HG03095 (cell line): ENCODE results near the gene SPRING1.
"Not testable (repeated sequence)": the region's sequence is repeated elsewhere in the genome, so short reads cannot be mapped to it uniquely, and the experiment has no call there.

ENCODE experiments used
- ATAC-seq: cut with Tn5 transposase; IDR thresholded peaks from one replicate; pipeline ENCODE4 v1.9.1; 2021; ENCODE audit warnings: moderate library complexity; ENCODE audit not compliant: unreplicated experiment

Gene SPRING1

GRCh38 chr12:116737774-116738657 is at the start of gene SPRING1, which contains the start of gene RNFT2:
TSS of gene SPRING1 (minus strand) at chr12:116738069. CDS start at chr12:116737900, 169 bp downstream.
TSS of gene RNFT2 (plus strand) at chr12:116738315. CDS start at chr12:116740498, 2,183 bp downstream.
- peak; percentile 95 for ATAC-seq

- ATAC-seq = no peak
These were observed 46.4 kb upstream of the SPRING1 start for GRCh38 chr12:116784238-116784612.

GRCh38 chr12:116783525-116784237 is 45.8 kb upstream of the SPRING1 start:
- no peak for ATAC-seq

GRCh38 chr12:116780942-116781341 is 43.1 kb upstream of the SPRING1 start:
- ATAC-seq = no peak

GRCh38 chr12:116779597-116779996 is 41.7 kb upstream of the SPRING1 start:
- ATAC-seq = no peak

GRCh38 chr12:116777245-116777644 is 39.4 kb upstream of the SPRING1 start:
- no peak for ATAC-seq

GRCh38 chr12:116774020-116774419 is 36.2 kb upstream of the SPRING1 start:
- no peak for ATAC-seq

GRCh38 chr12:116773276-116773731 is 35.4 kb upstream of the SPRING1 start:
- no peak for ATAC-seq

GRCh38 chr12:116771651-116772050 is 33.8 kb upstream of the SPRING1 start:
- no peak for ATAC-seq

- no peak for ATAC-seq
These were observed 28.9 kb upstream of the SPRING1 start for GRCh38 chr12:116766746-116767145.

GRCh38 chr12:116766285-116766684 is 28.4 kb upstream of the SPRING1 start:
- ATAC-seq = no peak

GRCh38 chr12:116765271-116765670 is 27.4 kb upstream of the SPRING1 start:
- no peak for ATAC-seq

- no peak for ATAC-seq
These were observed 23.6 kb upstream of the SPRING1 start for GRCh38 chr12:116761499-116761898.

- no peak for ATAC-seq
These were observed 22.8 kb upstream of the SPRING1 start for GRCh38 chr12:116760622-116761020.

- ATAC-seq = no peak
These were observed 22.1 kb upstream of the SPRING1 start for GRCh38 chr12:116759783-116760621.

GRCh38 chr12:116754783-116755182 is 16.9 kb upstream of the SPRING1 start:
- ATAC-seq = not testable (repeated sequence)

GRCh38 chr12:116754097-116754496 is 16.2 kb upstream of the SPRING1 start:
- ATAC-seq = not testable (repeated sequence)

- no peak for ATAC-seq
These were observed 12.4 kb upstream of the SPRING1 start for GRCh38 chr12:116750298-116750697.

- no peak for ATAC-seq
These were observed 12.0 kb upstream of the SPRING1 start for GRCh38 chr12:116749884-116750283.

GRCh38 chr12:116745554-116745953 is 7.7 kb upstream of the SPRING1 start:
- ATAC-seq = no peak

GRCh38 chr12:116744766-116745165 is 6.9 kb upstream of the SPRING1 start:
- no peak for ATAC-seq
